Measurements from ENCODE around the gene EDIL3.

Gene EDIL3

DNA sequence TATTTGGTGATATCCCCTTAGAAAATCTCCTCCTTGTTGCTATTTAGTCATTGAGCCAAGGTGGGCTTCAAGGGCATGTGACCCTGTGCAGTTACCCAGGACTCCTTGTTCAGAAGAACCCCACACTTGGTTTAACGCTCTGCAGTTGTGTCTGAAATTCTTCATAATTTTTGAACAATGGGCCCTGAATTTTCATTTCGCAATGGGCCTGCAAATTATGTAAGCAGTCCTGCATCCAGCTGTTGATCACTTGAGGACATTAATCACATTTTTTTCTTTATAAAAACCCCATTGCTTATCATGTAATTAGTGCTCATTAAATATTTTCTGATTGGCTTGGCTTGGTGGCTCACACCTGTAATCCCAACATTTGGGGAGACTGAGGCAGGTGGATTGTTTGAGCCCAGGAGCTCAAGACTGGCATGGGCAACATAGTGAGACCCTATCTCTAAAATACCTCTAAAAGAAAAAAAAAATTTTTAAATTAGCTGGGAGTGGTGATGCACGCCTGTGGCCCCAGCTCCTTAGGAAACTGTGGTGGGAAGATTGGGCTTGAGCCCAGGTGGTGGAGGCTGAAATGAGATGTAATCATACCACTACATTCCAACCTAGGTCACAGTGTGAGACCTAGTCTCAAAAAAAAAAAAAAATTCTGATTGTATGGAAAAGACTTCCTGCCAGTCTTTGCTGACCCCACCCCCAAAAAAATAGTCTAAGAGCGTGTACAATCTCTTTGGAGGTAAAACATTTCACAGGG, 469.8 kb downstream of the EDIL3 start:
- CTCF ChIA-PET, result interaction anchor here (1.3 to 8.1 kb wide), 2 partner anchors 13 to 37 kb away, joined by 3 to 64 read pairs; no protein-coding TSS in a partner anchor

DNA sequence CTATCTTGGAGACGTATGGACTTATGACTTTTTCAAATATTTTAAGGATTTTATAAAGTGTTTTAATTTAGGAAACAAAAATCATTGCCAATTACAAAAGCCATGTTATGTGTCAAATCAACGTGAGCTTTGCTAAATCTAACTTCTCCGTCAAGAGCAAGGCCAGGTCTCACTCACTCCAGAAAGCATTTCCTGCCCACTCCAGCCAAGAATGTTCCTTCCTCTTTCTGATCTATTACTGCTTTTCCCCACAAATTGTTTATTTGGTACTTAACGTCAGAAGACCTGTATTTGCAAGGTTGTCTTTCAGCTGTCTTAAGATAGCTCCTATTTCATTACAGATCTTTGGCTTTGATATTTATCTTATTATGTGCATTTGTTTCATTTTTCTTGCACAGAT, 470.5 kb downstream of the EDIL3 start:
- ChIA-PET POLR2A (no interaction called here), CTCF (interaction anchor here (0.8 to 8.1 kb wide), 3 partner anchors 13 to 38 kb away, joined by 3 to 64 read pairs (median 3); no protein-coding TSS in a partner anchor)
- no peak for TF ChIP-seq CTCF (IDR thresholded peaks at IDR 0.05; ENCODE audit: control extremely low read depth, extremely low read depth, low read depth, missing control alignments)
- DNase-seq (ENCODE audit: extremely low spot score), result no peak

More for the DNA sequence above, 469.8 kb downstream of the EDIL3 start:
- DNase-seq (ENCODE audit: extremely low spot score), result no peak
- POLR2A ChIA-PET, result no interaction called here
- TF ChIP-seq CTCF (IDR thresholded peaks at IDR 0.05; ENCODE audit: control extremely low read depth, extremely low read depth, low read depth, missing control alignments), result no peak

GRCh38 chr5:83913593-83913992, 471.1 kb downstream of the EDIL3 start:
- POLR2A ChIA-PET, result no interaction called here
- CTCF ChIA-PET, result interaction anchor here (0.8 to 8.1 kb wide), 2 partner anchors 14 to 15 kb away, joined by 3 to 64 read pairs; no protein-coding TSS in a partner anchor
- no peak for TF ChIP-seq CTCF (IDR thresholded peaks at IDR 0.05; ENCODE audit: control extremely low read depth, extremely low read depth, low read depth, missing control alignments)
- DNase-seq (ENCODE audit: extremely low spot score), result no peak

DNA sequence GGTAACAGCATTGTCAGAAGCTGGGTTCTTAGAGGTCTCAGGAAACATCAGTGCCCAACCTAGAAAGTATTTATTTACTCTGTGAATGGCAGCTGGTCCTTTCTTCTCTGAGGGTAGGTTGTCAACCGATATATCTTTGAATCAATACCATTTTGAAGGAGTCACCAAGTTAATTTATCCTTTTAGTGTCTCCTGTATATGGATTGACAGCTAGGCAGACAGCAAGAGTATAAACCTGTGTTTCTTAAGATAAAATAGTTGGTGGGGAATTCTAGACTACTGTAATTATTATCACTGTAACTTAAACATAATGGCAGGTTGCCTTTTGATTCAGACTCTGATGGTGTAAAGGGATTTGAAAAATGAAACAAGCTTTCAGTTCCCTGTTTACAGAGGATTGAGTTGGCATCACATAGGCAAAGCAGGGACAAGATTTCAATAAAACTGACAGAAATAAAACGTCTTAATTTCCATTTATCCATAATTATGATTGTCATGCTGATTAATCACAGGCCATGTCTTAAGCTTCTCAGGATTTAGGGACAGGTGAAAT, 473.2 kb downstream of the EDIL3 start:
- ChIA-PET CTCF (interaction anchor here (8.1 kb wide), 1 partner anchor 16 kb away, joined by 64 read pairs; no protein-coding TSS in a partner anchor), POLR2A (no interaction called here)
- TF ChIP-seq CTCF (IDR thresholded peaks at IDR 0.05; ENCODE audit: control extremely low read depth, extremely low read depth, low read depth, missing control alignments), result no peak
- DNase-seq (ENCODE audit: extremely low spot score), result no peak

DNA sequence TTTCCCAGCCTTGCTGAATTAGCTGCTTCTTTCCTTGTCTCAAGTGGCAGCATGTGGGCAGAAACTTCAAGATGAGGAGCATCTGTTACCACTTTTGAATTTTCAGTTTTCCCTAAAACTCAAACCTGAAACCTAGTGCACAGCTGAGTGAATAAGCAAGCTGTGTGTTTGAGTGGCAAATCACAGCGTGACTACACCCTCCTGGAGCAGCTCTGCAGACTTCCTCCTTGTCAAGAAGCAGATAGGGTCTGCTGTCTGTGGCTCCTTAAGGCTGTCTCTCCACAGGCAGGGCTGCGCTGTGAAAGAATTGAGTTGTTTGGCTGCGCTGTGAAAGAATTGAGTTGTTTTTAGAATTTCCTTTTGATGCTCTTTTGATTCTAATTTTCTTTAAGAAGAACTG, 484.4 kb downstream of the EDIL3 start:
- no peak for DNase-seq (ENCODE audit: extremely low spot score)
- TF ChIP-seq CTCF (IDR thresholded peaks at IDR 0.05; ENCODE audit: control extremely low read depth, extremely low read depth, low read depth, missing control alignments), result no peak
- POLR2A ChIA-PET, result no interaction called here
- CTCF ChIA-PET, result interaction anchor here (1.0 kb wide), 1 partner anchor 13 kb away, joined by 3 read pairs; no protein-coding TSS in a partner anchor

- no peak for DNase-seq (ENCODE audit: extremely low spot score)
- CTCF ChIA-PET, result interaction anchor here (1.0 to 1.8 kb wide), 3 partner anchors 12 to 17 kb away, joined by 3 to 4 read pairs (median 3); no protein-coding TSS in a partner anchor
- TF ChIP-seq CTCF (IDR thresholded peaks at IDR 0.05; ENCODE audit: control extremely low read depth, extremely low read depth, low read depth, missing control alignments), result no peak
- POLR2A ChIA-PET, result no interaction called here
Measured at GRCh38 chr5:83899326-83899970, 485.2 kb downstream of the EDIL3 start.
